BE2C (cell line): ENCODE measurements around the gene UHRF1.

ENCODE experiments used
- DNase-seq: peaks from one replicate; pipeline ENCODE4 v3.0.0-alpha.2; 2020
- H3K27me3 ChIP-seq: fragments of 250-450 bp; sonication (Bioruptor Pico); 2 replicates; pipeline ENCODE4 v1.5.1; 2020; ENCODE audit warnings: mild to moderate bottlenecking
- H3K36me3 ChIP-seq: fragments of 250-450 bp; sonication (Bioruptor Pico); 2 replicates; pipeline ENCODE4 v1.5.1; 2020; ENCODE audit warnings: mild to moderate bottlenecking
- H3K4me1 ChIP-seq: fragments of 250-450 bp; sonication (Bioruptor Pico); 2 replicates; pipeline ENCODE4 v1.5.1; 2020
- H3K4me3 ChIP-seq: 2 replicates; pipeline ENCODE4 v1.5.1; 2011; ENCODE audit warnings: low read depth, low read length
- H3K9me3 ChIP-seq: fragments of 250-450 bp; sonication (Bioruptor Pico); 2 replicates; pipeline ENCODE4 v1.5.1; 2020
- TF ChIP-seq, protein P1 (sequence below): IDR thresholded peaks from 2 replicates; pipeline ENCODE4 v1.5.1; 2012; ENCODE audit warnings: mild to moderate bottlenecking, low read depth, low read length

UHRF1 gene

DNA sequence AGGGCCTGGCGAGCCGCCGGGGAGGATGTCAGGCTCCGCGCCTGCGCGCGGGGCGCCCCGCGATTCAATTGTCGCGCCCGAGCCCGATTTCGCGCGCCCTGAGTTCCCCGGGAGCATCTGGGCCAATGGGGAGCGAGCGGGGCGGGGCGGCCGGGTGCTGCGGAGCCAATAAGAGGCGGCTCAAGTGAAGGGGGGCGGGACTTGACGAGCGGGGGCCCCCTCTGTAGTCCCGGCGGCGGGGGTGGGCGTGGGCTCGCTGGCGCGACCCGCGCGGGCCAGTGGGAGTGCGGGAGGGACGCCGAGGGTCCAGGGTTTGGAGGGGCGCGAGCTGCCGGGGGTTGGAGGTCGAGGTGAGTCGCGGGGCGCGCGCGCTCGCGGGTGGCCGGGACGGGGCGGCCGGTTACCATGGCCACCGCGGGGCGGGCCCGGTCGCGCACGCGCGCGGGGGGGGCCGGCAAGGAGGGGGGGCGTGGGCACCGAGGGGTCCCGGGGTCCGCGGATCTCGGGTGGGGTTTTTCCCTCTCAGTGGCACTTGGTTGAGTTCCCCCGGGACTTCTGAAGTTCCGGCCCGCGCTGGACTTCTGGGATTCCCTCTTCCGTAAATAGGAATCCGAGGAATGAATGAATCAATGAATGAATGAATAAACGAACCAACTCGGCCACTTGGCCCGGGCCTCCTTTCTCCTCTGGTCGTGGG lies 744 bp downstream of the UHRF1 start:
- no peaks in the 10 kb centered on the region for H3K9me3 ChIP-seq
- no peaks in the 10 kb centered on the region for H3K27me3 ChIP-seq
- peaks cover 4% of the 10 kb centered on the region for H3K4me1 ChIP-seq
- peaks cover 41% of the 10 kb centered on the region for H3K36me3 ChIP-seq
- TF ChIP-seq, protein P1, sequence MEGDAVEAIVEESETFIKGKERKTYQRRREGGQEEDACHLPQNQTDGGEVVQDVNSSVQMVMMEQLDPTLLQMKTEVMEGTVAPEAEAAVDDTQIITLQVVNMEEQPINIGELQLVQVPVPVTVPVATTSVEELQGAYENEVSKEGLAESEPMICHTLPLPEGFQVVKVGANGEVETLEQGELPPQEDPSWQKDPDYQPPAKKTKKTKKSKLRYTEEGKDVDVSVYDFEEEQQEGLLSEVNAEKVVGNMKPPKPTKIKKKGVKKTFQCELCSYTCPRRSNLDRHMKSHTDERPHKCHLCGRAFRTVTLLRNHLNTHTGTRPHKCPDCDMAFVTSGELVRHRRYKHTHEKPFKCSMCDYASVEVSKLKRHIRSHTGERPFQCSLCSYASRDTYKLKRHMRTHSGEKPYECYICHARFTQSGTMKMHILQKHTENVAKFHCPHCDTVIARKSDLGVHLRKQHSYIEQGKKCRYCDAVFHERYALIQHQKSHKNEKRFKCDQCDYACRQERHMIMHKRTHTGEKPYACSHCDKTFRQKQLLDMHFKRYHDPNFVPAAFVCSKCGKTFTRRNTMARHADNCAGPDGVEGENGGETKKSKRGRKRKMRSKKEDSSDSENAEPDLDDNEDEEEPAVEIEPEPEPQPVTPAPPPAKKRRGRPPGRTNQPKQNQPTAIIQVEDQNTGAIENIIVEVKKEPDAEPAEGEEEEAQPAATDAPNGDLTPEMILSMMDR = no peak
- H3K4me3 ChIP-seq = peak overlapping the region; percentile 57
- peak; percentile 96 for DNase-seq

DNA sequence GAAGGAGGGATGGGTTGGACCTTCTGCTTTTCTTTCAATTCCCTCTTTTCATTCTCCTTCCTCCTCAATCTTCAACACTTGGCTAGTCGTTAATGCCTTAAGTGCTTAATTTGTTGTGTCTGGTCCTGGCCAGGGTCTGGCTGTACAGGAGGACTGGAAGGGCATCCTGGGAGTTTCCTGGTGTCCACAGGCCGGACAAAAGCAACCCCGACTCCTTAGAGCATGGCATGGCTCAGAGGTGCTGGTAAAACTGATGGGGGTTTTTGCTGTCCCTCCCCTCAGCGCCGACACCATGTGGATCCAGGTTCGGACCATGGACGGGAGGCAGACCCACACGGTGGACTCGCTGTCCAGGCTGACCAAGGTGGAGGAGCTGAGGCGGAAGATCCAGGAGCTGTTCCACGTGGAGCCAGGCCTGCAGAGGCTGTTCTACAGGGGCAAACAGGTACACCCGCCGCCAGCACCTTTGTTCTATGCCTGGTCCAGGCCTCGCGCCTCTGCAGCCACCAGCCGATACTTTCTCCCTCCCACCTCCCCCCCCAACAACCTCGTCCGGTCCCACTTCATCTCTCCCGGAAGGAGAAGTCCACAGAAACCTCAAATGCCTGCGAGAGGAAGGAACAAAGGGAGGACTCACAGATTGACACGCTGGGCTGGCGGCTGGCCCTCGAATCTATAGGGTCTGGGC lies 1.4 kb downstream of the UHRF1 start:
- peaks cover 4% of the 10 kb centered on the region for H3K4me1 ChIP-seq

DNA sequence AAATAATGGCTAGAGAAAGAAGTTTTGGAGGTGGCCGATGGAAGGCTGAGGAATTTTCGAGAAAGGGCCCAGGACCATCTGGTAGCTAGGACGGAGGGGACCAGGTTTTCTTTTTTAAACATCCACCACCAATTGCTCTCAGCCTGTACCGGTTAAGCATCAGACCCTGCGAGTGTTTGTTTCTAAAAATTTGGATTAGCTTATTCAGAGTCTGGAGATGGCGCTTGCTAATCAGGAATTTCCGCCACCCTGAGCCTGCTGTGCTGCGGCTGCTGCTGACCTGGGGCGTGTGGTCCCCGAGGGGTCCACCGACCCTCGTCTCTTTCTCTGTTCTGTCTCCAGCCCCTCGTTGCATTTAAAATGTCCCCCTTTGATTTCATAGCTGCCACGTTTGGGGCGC lies 2.0 kb downstream of the UHRF1 start:
- DNase-seq = no peak
- H3K4me3 ChIP-seq = peak overlapping the region; percentile 57
- H3K4me1 ChIP-seq = peaks cover 4% of the 10 kb centered on the region
- H3K9me3 ChIP-seq = no peaks in the 10 kb centered on the region
- TF ChIP-seq, protein P1 = no peak
- no peaks in the 10 kb centered on the region for H3K27me3 ChIP-seq
- peaks cover 44% of the 10 kb centered on the region for H3K36me3 ChIP-seq

More for the DNA sequence above, 1.4 kb downstream of the UHRF1 start:
- H3K27me3 ChIP-seq = no peaks in the 10 kb centered on the region
- H3K36me3 ChIP-seq = peaks cover 44% of the 10 kb centered on the region
- DNase-seq = no peak
- H3K9me3 ChIP-seq = no peaks in the 10 kb centered on the region
- TF ChIP-seq, protein P1 = no peak
- H3K4me3 ChIP-seq = peak overlapping the region; percentile 57

DNA sequence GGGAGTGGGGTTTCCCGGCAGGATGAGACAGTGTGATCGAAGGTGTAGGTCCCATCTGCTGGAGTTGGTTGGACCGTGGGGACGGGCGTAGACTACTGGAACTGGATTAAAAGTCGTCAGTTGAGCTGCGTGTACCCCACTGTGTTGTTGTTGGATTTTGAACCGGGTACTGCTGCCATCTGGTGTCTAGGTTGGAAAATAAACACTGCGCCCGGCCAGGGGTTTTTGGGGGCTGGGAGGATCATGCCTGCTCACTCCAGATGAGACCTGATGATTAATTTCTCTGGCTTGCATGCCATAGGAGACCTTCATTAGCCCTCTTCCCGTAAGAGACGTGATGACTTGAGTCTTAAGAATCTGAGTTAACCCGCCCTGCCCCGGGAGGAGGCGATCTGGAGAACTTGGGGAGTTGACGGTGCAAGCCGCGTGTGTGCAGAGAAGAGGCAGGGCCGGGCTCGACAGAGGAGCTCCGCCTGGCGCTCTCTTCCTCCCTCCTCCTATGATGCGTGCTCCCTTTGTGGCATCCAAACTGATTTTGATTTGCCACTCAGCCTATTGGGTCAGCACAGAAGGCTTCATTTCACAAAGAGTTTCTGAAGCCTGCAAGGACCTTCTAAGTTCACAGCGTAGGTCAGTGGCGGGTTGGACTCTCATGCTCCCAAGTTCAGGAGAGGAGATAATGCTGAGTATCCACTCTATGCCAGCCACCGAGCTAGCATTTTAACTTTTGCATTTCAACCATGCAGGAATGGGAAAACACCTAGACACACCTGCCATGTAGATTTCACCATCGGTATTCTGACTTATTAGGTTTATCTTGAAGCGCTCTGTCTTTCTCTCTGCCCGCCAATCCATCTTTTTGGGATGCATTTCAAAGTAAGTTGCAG lies 2.7 kb downstream of the UHRF1 start:
- Histone ChIP-seq H3K4me3 (peak overlapping the region; percentile 57), H3K9me3 (no peaks in the 10 kb centered on the region), H3K27me3 (no peaks in the 10 kb centered on the region), H3K36me3 (peaks cover 48% of the 10 kb centered on the region), H3K4me1 (peaks cover 4% of the 10 kb centered on the region)
- DNase-seq = peak; percentile 71
- TF ChIP-seq, protein P1 = peak; percentile 70

DNA sequence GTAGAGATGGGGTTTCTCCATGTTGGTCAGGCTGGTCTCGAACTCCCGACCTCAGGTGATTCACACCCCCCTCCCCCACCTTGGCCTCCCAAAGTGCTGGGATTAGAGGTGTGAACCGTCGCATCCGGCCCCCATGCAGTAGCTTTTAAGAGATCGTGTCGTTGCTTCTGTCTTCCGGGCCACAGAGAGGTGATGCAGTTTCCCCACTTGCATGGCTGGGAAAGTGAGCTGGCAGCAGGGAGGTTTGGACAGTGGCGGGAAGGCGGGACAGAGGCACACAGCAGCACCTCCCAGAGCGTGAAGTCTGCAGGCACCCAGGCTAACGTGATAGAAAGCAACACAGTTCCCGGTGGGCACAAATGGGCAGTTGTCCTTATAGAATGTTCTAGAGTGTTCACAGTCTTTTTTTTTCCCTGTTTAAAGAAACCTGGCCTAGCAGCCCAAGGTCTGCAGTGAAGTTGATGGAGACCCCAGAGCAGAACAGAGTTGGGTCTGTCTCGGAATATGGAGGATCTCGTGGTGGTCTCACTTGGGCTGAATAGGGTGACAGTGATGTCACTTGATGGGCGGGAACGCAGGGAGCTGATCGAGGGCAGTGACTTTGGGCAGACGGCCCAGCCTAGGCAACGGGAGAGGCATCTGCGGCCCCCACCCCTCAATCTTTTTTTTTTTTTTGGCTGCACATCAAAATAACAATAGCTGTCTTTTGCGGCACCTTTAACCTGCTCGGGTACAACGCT lies 4.9 kb downstream of the UHRF1 start:
- Histone ChIP-seq H3K4me3 (no peak overlapping the region), H3K36me3 (peaks cover 48% of the 10 kb centered on the region), H3K27me3 (no peaks in the 10 kb centered on the region), H3K4me1 (peaks cover 4% of the 10 kb centered on the region), H3K9me3 (no peaks in the 10 kb centered on the region)
- DNase-seq = no peak
- TF ChIP-seq, protein P1 = no peak
